Common myeloid progenitor, CD34-positive (primary cell): ENCODE results near the gene TFDP1.
"Not testable (repeated sequence)": the region's sequence is repeated elsewhere in the genome, so short reads cannot be mapped to it uniquely, and the experiment has no call there.

Experiments used
- CTCF ChIA-PET: fragments of 350-600 bp; sonication (Branson Sonifier 250); formaldehyde crosslinking; loops from one replicate; lab custom pipeline; 2021; ENCODE audit warnings: antibody characterized with exemption; lab: Charles Lee
- POLR2A ChIA-PET: fragments of 350-600 bp; sonication (Branson Sonifier 250); formaldehyde crosslinking; loops from one replicate; lab custom pipeline; 2021; ENCODE audit warnings: antibody characterized with exemption; lab: Charles Lee
- DNase-seq, 3 donors: peaks; one replicate each; pipeline versions ENCODE4 v3.0.0 to v3.0.0-alpha.2; 2013
- H3K27ac ChIP-seq, 2 experiments: 1 replicate in 1 of 2; 2 replicates in 1 of 2; pipeline ENCODE4 v1.7.0; 2013; ENCODE audit warnings: inconsistent platforms in 2 of 2, low read length in 2 of 2, mild to moderate bottlenecking in 2 of 2, low read depth in 1 of 2, moderate library complexity in 1 of 2; ENCODE audit not compliant: severe bottlenecking in 2 of 2, insufficient read depth in 1 of 2, poor library complexity in 1 of 2
- H3K27me3 ChIP-seq, 5 experiments: replicated peaks in 2 of 5; 1 replicate in 3 of 5; 2 replicates in 2 of 5; pipeline versions ENCODE4 v1.6.1 to v1.7.0; 2013; ENCODE audit warnings: low read length in 4 of 5, mild to moderate bottlenecking in 2 of 5, moderate library complexity in 2 of 5, inconsistent platforms in 1 of 5; ENCODE audit not compliant: insufficient read depth in 5 of 5, control insufficient read depth in 4 of 5
- H3K36me3 ChIP-seq, 4 experiments: 1 replicate in 2 of 4; 2 replicates in 2 of 4; pipeline versions ENCODE4 v1.6.1 to v1.7.0; 2013; ENCODE audit warnings: low read length in 3 of 4, control low read depth in 1 of 4, mild to moderate bottlenecking in 1 of 4; ENCODE audit not compliant: control insufficient read depth in 4 of 4, insufficient read depth in 4 of 4
- H3K4me1 ChIP-seq, 4 experiments: 1 replicate in 3 of 4; 2 replicates in 1 of 4; pipeline versions ENCODE4 v1.6.1 to v1.7.1; 2013; ENCODE audit warnings: low read length in 3 of 4, mild to moderate bottlenecking in 3 of 4, control low read depth in 1 of 4, inconsistent platforms in 1 of 4, moderate library complexity in 1 of 4; ENCODE audit not compliant: control insufficient read depth in 4 of 4, insufficient read depth in 4 of 4; ENCODE audit errors: control extremely low read depth in 1 of 4
- H3K4me3 ChIP-seq, 7 experiments: 1 replicate in 4 of 7; 2 replicates in 3 of 7; pipeline versions ENCODE4 v1.5.1 to v1.7.0; 2013; ENCODE audit warnings: mild to moderate bottlenecking in 7 of 7, low read length in 6 of 7, moderate library complexity in 6 of 7, inconsistent platforms in 2 of 7, low read depth in 2 of 7, control low read depth in 1 of 7; ENCODE audit not compliant: insufficient read depth in 4 of 7, control insufficient read depth in 1 of 7; ENCODE audit errors: extremely low read depth in 1 of 7
- H3K9me3 ChIP-seq, 5 experiments: 1 replicate in 4 of 5; 2 replicates in 1 of 5; pipeline versions ENCODE4 v1.6.1 to v1.7.1; 2013; ENCODE audit warnings: low read length in 4 of 5, mild to moderate bottlenecking in 2 of 5, inconsistent platforms in 1 of 5, low read depth in 1 of 5, moderate library complexity in 1 of 5; ENCODE audit not compliant: control insufficient read depth in 4 of 5, insufficient read depth in 2 of 5; ENCODE audit errors: control extremely low read depth in 1 of 5
- WGBS: methylation state at CpG from one replicate; pipeline ENCODE4 v1.1.5; 2013; ENCODE audit not compliant: insufficient coverage; 5-methylcytosine and 5-hydroxymethylcytosine counted together

TFDP1 gene

DNA sequence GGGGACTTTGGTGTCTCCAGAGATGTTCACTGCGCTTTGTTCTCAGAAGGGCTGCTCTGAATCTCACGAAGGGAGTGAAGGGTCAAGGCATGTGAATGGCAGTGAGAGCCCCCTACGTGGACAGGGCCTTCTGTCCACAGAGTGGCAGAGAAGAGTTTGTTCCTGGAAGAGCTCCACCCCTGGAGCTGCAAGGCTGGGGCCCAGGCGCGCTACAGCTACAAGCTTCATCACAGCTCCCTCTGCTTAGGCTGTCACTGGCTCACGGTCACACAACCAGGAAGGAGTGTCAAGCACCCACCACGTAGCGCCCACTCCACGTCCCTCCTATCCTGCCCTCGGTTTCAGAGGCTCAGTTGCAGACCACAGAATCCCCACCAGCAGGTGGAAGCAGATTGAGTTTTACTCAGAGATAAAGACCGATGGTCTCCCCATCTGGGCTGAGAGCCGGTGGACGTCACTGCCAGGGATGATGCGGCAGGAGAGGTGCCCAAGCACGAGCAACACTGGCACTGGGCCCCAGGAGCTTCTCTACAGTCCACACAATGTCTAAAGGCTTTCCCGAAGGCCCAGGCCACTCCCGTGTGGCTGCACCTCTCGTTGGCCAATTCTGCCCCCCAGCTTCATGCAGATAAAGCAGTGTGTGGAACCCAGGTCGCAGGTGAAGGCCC is 23.0 kb upstream of the TFDP1 start:
- H3K27me3 ChIP-seq, result peaks cover 0 to 12% (median 0%) of the 10 kb centered on the region in 5 experiments
- peaks cover 0 to 2% (median 0%) of the 10 kb centered on the region in 4 experiments for H3K4me1 ChIP-seq
- POLR2A ChIA-PET, result interaction anchor here (0.6 kb wide), 2 partner anchors 53 to 386 kb away, joined by 3 to 4 read pairs; no protein-coding TSS in a partner anchor
- no peak overlapping the region for H3K27ac ChIP-seq
- H3K36me3 ChIP-seq, result no peaks in the 10 kb centered on the region
- CTCF ChIA-PET, result interaction anchor here (0.6 to 6.2 kb wide), 14 partner anchors 10 to 102 kb away, joined by 3 to 111 read pairs (median 4); no protein-coding TSS in a partner anchor
- H3K4me3 ChIP-seq, result no peak overlapping the region
- DNase-seq, result peak in 2 of 3 donors; percentile 31 to 43
- H3K9me3 ChIP-seq, result no peaks in the 10 kb centered on the region
- WGBS, result 91% methylated on average over 19 of the region's 19 CpGs

DNA sequence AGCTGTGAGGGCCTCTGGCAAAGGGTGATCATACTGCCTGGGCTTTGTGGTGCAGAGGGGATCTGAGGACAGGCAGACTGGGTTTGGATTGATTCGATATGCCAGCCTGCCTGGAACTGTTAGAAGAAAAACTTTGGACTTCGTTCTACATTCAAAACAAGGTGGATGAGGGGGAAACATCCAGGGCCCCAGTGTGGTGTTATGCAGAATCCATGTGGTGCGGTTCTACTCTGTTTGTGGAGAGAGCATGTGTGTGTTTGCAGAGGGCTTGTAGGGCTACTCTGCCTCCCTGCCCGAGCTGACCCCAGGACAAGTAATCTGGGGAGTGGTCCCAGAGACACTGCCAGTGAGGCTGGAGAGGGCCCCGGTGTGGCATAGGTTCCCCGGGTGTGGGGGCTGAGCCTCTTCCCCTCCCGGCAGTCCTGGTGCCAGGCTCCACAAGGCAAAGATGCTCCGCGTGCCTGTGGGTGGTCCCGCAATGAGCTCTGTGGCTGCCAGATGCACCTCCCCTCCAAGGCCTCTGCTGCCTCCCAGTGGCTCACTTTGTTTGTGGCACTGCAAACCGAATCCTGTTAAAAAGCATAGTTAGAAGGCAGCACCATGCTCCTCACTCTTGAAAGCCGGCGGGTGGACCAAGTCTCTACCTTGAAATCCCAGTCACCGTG is 22.3 kb upstream of the TFDP1 start:
- POLR2A ChIA-PET, result interaction anchor here (0.6 kb wide), 2 partner anchors 53 to 387 kb away, joined by 3 to 4 read pairs; no protein-coding TSS in a partner anchor
- 23% methylated on average over 12 of the region's 14 CpGs for WGBS
- DNase-seq, result peak; percentile 70 to 83 (median 80)

DNA sequence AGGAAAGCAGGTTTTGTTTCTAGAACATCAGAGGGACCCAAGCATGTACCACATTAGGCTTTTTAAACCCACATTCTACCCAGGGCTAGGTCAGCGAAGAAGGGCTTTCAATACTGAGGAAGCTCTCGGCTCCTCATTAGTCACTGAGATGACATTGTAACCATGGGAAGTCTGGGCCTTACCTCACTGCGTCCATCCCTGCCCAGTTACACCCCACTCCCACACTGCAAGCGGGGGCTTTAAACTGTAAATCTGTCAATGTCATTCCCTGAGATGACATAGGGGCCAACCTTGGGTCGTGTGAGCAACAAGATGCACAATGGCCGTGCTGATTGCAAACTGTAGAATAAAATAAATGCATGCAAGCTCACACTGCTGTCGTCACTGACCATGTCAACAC is 21.7 kb upstream of the TFDP1 start:
- H3K9me3 ChIP-seq, result no peaks in the 10 kb centered on the region
- H3K27ac ChIP-seq, result no peak overlapping the region
- CTCF ChIA-PET, result interaction anchor here (0.9 to 6.2 kb wide), 13 partner anchors 11 to 111 kb away, joined by 3 to 111 read pairs (median 5); no protein-coding TSS in a partner anchor
- H3K4me3 ChIP-seq, result no peak overlapping the region
- POLR2A ChIA-PET, result no interaction called here
- H3K4me1 ChIP-seq, result peaks cover 0 to 2% (median 0%) of the 10 kb centered on the region in 4 experiments
- H3K36me3 ChIP-seq, result no peaks in the 10 kb centered on the region
- DNase-seq, result no peak
- peaks cover 0 to 12% (median 0%) of the 10 kb centered on the region in 5 experiments for H3K27me3 ChIP-seq
- WGBS, result 58% methylated on average over 6 of the region's 7 CpGs

More for the DNA sequence above, 22.3 kb upstream of the TFDP1 start:
- Histone ChIP-seq H3K27me3 (peaks cover 0 to 12% (median 0%) of the 10 kb centered on the region in 5 experiments), H3K27ac (no peak overlapping the region), H3K36me3 (no peaks in the 10 kb centered on the region), H3K4me1 (peaks cover 0 to 2% (median 0%) of the 10 kb centered on the region in 4 experiments), H3K9me3 (no peaks in the 10 kb centered on the region), H3K4me3 (no peak overlapping the region)
- CTCF ChIA-PET, result interaction anchor here (0.6 to 6.2 kb wide), 16 partner anchors 10 to 110 kb away, joined by 3 to 111 read pairs (median 4); no protein-coding TSS in a partner anchor

DNA sequence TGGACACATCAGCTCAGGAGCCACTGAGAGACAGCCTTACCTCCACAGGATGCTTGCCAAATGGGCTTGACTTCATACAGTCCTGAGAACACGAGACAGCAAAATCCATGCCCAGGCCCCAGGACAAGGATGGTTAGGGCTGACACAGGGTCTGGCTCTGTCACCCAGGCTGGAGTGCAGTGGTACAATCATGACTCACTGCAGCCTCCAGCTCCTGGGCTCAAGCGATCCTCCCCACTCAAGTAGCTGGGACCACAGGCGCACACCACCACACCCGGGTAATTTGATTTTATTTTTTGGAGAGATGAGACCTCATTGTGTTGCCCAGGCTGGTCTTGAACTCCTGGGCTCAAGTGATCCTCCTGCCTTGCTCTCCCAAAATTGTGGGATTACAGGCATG is 21.0 kb upstream of the TFDP1 start:
- 92% methylated on average over 4 of the region's 4 CpGs for WGBS
- peaks cover 0 to 12% (median 1%) of the 10 kb centered on the region in 5 experiments for H3K27me3 ChIP-seq
- DNase-seq, H3K4me1 ChIP-seq, POLR2A ChIA-PET, H3K27ac ChIP-seq, H3K36me3 ChIP-seq, H3K4me3 ChIP-seq, H3K9me3 ChIP-seq: not testable (repeated sequence)
- CTCF ChIA-PET, result interaction anchor here (1.2 to 6.2 kb wide), 2 partner anchors 18 to 104 kb away, joined by 3 to 111 read pairs; no protein-coding TSS in a partner anchor

DNA sequence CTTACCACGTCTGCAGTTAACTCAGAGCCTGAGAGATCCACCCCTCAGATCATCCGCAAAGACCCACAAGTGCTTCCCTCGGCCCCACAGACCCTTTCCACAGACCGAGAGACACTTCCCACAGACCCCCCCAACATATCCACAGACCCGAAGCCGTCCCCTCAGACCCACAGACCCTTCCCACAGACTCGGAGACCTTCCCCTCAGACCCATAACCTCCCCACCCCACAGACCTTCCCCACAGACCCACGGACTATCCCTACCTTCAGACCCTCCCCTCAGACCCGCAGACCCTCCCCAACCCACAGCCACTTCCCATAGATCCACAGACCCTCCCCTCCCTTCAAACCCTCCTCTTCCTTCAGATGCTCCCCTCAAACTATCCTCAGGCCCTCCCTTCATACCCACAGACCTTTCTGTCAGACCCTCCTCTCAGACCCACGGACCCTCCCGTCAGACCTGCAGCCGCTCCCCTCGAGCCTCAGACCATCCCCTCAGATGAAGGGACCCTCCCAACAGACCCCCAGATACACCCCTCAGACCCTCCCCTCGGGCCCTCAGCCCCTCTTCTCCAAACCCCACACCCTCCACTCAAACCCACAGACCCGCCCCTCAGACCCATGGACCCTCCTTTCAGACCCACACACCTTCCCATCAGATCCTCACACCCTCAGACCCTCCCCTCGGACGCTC is 20.1 kb upstream of the TFDP1 start:
- no peaks in the 10 kb centered on the region for H3K9me3 ChIP-seq
- ChIA-PET POLR2A (no interaction called here), CTCF (interaction anchor here (6.2 kb wide), 1 partner anchor 105 kb away, joined by 111 read pairs; no protein-coding TSS in a partner anchor)
- no peak for DNase-seq
- H3K27ac ChIP-seq, result no peak overlapping the region
- no peaks in the 10 kb centered on the region for H3K36me3 ChIP-seq
- WGBS, result 90% methylated on average over 12 of the region's 17 CpGs
- H3K4me1 ChIP-seq, result peaks cover 0 to 2% (median 0%) of the 10 kb centered on the region in 4 experiments
- H3K27me3 ChIP-seq, result peaks cover 0 to 12% (median 2%) of the 10 kb centered on the region in 5 experiments
- H3K4me3 ChIP-seq, result no peak overlapping the region

DNA sequence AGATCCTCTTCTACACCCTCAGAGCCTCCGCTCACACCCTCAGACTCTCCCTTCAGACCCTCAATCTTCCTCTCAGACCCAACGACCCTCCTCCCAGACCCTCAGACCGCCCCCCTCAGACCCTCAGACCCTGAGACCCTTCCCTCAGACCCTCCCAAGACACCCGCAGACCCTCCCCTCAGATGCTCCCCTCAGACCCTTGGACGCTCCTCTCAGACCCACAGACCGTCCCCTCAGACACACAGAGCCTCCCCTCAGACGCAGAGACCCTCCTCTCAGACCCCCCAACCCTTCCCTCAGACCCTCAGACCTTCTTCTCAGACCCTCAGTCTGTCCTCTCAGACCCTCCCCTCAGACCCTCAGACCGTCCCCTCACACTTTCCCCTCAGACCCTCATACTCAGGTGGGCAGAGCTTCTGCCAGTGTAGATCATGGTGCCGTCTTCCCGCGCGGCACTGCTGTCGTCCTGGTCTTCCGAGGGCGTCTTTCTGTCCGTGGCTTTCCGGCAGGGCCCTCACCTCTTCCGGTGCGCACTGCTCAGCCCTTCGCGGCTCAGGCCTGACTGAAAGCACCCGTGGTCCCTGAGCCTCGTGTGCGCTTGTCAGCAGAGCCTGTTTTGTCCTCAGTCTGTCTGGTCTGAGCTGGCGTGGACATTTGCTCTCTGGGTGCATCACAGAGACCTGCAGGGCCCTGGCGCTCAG is 18.9 kb upstream of the TFDP1 start:
- no peak for DNase-seq
- no peak overlapping the region for H3K27ac ChIP-seq
- ChIA-PET POLR2A (no interaction called here), CTCF (no interaction called here)
- H3K27me3 ChIP-seq, result peaks cover 0 to 12% (median 2%) of the 10 kb centered on the region in 5 experiments
- no peaks in the 10 kb centered on the region for H3K36me3 ChIP-seq
- H3K4me1 ChIP-seq, result peaks cover 0 to 2% (median 0%) of the 10 kb centered on the region in 4 experiments
- 90% methylated on average over 26 of the region's 26 CpGs for WGBS
- H3K9me3 ChIP-seq, result peaks cover 0 to 1% (median 0%) of the 10 kb centered on the region in 5 experiments
- H3K4me3 ChIP-seq, result no peak overlapping the region
